Gastrocnemius medialis (tissue), 4 donors: ENCODE data around the gene GPC6. TPM values are rescaled to one million over a fixed set of nuclear protein-coding genes. Genes with fewer than 3 reads are reported as not detected.

ENCODE experiments used
- ATAC-seq, 2 donors: fragments of 150-250 bp; one replicate each; pipeline ENCODE4 v1.9.1; 2016
- DNase-seq, 2 donors: peaks; one replicate each; pipeline ENCODE4 v3.0.0-alpha.2; 2019
- H3K27ac ChIP-seq, 4 donors: fragments of 200-600 bp; sonication (generic); 1 replicate in 1 of 4; 2 replicates in 3 of 4; pipeline ENCODE4 v1.5.1; 2016 to 2018; ENCODE audit warnings: mild to moderate bottlenecking in 2 of 4, moderate library complexity in 1 of 4
- H3K27me3 ChIP-seq, 3 donors: fragments of 200-600 bp; sonication (generic) in 2 of 3; 1 replicate in 1 of 3; 2 replicates in 2 of 3; pipeline versions ENCODE4 v1.5.1 to v1.6.0; 2016 to 2019; ENCODE audit warnings: mild to moderate bottlenecking in 1 of 3, moderate library complexity in 1 of 3
- H3K36me3 ChIP-seq, 2 donors: fragments of 200-600 bp; sonication (generic) in 1 of 2; one replicate each; pipeline ENCODE4 v1.5.1; 2017 to 2018
- H3K4me1 ChIP-seq, 2 donors: fragments of 200-600 bp; sonication (generic) in 1 of 2; one replicate each; pipeline ENCODE4 v1.5.1; 2016 to 2017; ENCODE audit warnings: mild to moderate bottlenecking in 2 of 2
- H3K4me3 ChIP-seq, 4 donors: fragments of 200-600 bp; sonication (generic) in 3 of 4; 1 replicate in 1 of 4; 2 replicates in 3 of 4; pipeline ENCODE4 v1.5.1; 2016 to 2019; ENCODE audit warnings: mild to moderate bottlenecking in 2 of 4
- H3K9me3 ChIP-seq, 3 donors: fragments of 200-600 bp; sonication (generic) in 2 of 3; 1 replicate in 1 of 3; 2 replicates in 2 of 3; pipeline ENCODE4 v1.5.1; 2016 to 2019
- POLR2A ChIP-seq, 2 donors: fragments of 450-650 bp; IDR thresholded peaks; one replicate each; pipeline ENCODE4 v1.6.1; 2017; ENCODE audit warnings: antibody characterized with exemption in 2 of 2, mild to moderate bottlenecking in 2 of 2, moderate library complexity in 2 of 2
- in situ Hi-C, 4 donors: fragments of 200-750 bp; cut with MboI; loops; one replicate each; pipeline versions ENCODE4 v1.15.0 to v1.8.0; 2017; ENCODE audit warnings: low sequenced_read_pairs in 4 of 4
- intact Hi-C: fragments of 100-400 bp; cut with DNase I; formaldehyde crosslinking; loops from one replicate; pipeline ENCODE4 v1.15.1; 2023; ENCODE audit warnings: low total_unique reads
- total RNA-seq, 4 donors: library from RNA; depleted of rRNA; stranded (reverse); fragments of >200 nt; gene quantifications; one replicate each; pipeline versions ENCODE4 v1.1.0 to v1.2.3, GENCODE V29; 2016
- TF ChIP-seq, protein P1 (sequence below), 5 experiments: fragments of 450-650 bp in 3 of 5; fragments of 200-600 bp in 2 of 5; sonication (generic) in 2 of 5; IDR thresholded peaks in 4 of 5; conservative IDR thresholded peaks in 1 of 5; 1 replicate in 4 of 5; 2 replicates in 1 of 5; pipeline ENCODE4 v1.5.1; 2016 to 2019; ENCODE audit warnings: antibody characterized with exemption in 5 of 5, mild to moderate bottlenecking in 3 of 5, moderate library complexity in 3 of 5

Gene GPC6
- total RNA-seq, 4 donors from 2014 or later = 0.47 to 0.88 (median 0.59) TPM

DNA sequence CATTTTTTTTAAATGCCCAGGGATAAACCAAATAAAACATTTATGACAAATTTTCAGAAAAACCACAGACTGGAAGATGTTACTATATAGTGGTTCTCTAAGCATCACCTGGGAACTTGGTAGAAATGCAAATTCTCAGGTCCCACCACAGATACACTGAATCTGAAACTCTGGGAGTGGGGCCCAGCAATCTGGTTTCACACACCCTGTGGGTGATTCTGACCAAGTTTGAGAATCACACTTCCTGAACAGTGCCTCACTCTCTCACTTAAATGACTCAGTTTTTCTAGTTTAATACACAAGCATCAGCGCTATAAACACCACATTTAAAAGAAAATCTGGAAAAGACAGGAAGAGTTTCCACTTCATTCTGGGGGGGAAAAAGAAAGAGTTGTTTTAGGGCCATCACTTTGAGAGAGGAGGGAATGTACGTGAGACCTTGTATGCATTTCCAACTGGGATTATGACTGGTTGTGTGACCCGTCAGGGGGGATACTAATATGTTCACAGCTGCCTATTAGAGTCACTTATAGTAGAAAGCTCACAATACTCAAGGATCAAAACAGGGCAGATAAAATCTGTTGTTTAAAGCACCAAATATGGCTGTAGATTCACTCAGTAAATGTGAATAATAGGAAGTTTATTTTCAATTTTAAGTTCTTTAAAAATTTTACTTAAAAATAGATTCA, 567.7 kb downstream of the GPC6 start:
- H3K4me3 ChIP-seq = no peak overlapping the region
- ATAC-seq (no peak), DNase-seq (no peak)
- no peaks in the 10 kb centered on the region for H3K36me3 ChIP-seq
- H3K9me3 ChIP-seq = no peaks in the 10 kb centered on the region
- no peak overlapping the region for H3K27ac ChIP-seq
- in situ Hi-C loops = no loop called here
- H3K4me1 ChIP-seq = no peaks in the 10 kb centered on the region
- TF ChIP-seq, protein P1, sequence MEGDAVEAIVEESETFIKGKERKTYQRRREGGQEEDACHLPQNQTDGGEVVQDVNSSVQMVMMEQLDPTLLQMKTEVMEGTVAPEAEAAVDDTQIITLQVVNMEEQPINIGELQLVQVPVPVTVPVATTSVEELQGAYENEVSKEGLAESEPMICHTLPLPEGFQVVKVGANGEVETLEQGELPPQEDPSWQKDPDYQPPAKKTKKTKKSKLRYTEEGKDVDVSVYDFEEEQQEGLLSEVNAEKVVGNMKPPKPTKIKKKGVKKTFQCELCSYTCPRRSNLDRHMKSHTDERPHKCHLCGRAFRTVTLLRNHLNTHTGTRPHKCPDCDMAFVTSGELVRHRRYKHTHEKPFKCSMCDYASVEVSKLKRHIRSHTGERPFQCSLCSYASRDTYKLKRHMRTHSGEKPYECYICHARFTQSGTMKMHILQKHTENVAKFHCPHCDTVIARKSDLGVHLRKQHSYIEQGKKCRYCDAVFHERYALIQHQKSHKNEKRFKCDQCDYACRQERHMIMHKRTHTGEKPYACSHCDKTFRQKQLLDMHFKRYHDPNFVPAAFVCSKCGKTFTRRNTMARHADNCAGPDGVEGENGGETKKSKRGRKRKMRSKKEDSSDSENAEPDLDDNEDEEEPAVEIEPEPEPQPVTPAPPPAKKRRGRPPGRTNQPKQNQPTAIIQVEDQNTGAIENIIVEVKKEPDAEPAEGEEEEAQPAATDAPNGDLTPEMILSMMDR (IDR thresholded peaks at IDR 0.05 in 4 of 5, conservative IDR thresholded peaks at IDR 0.05 in 1 of 5) = no peak
- TF ChIP-seq POLR2A (IDR thresholded peaks at IDR 0.05) = no peak
- H3K27me3 ChIP-seq = no peaks in the 10 kb centered on the region
- intact Hi-C loops = no loop called here

DNA sequence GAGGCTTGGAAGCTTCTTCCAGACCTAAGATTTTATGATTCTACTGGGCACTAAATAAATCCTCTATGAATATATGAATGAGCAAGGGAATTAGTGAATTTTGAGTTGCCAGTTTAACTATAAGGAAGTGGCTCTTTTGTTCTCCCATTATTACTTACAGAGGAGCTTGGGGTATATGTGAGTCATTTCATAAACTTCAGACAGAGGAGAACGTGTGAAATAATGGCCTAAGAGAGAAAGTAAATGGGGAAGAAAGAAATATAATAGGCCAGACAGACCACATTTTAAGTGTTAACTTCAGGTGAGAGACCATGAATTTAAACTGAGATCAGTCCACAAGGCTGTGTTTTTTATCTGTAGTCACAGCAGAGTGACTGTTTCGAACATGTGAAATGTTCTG, 570.9 kb downstream of the GPC6 start:
- H3K27me3 ChIP-seq = no peaks in the 10 kb centered on the region
- in situ Hi-C loops = no loop called here
- H3K9me3 ChIP-seq = no peaks in the 10 kb centered on the region
- H3K4me1 ChIP-seq = no peaks in the 10 kb centered on the region
- intact Hi-C loops = no loop called here
- H3K36me3 ChIP-seq = no peaks in the 10 kb centered on the region
- H3K27ac ChIP-seq = no peak overlapping the region
- TF ChIP-seq POLR2A (IDR thresholded peaks at IDR 0.05) = no peak
- TF ChIP-seq, protein P1 (IDR thresholded peaks at IDR 0.05 in 4 of 5, conservative IDR thresholded peaks at IDR 0.05 in 1 of 5) = no peak
- ATAC-seq = no peak
- no peak overlapping the region for H3K4me3 ChIP-seq
- DNase-seq = no peak

DNA sequence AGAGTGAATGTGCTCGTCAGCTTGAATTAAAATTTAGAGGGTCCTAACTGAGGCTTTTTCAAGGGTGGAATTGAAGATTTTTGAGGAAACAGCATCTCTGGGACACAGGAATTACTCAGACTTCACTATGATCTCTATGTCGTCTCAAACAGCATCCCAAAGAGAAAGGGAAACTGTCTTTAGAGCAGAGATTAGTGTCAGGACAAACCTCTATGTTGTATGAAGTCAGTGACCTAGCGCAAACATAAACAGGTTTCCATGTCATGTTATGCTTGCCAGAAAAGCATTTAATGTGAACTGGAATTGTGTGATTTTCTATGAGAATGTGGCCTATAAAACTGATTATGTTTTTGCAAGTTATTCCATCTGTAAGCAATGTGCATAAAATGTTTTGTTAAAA, 573.7 kb downstream of the GPC6 start:
- TF ChIP-seq, protein P1 (IDR thresholded peaks at IDR 0.05 in 4 of 5, conservative IDR thresholded peaks at IDR 0.05 in 1 of 5) = no peak
- TF ChIP-seq POLR2A (IDR thresholded peaks at IDR 0.05) = no peak
- H3K4me3 ChIP-seq = no peak overlapping the region
- no peaks in the 10 kb centered on the region for H3K9me3 ChIP-seq
- H3K36me3 ChIP-seq = no peaks in the 10 kb centered on the region
- H3K4me1 ChIP-seq = no peaks in the 10 kb centered on the region
- no peaks in the 10 kb centered on the region for H3K27me3 ChIP-seq
- DNase-seq = no peak
- no peak for ATAC-seq
- intact Hi-C loops = no loop called here
- H3K27ac ChIP-seq = no peak overlapping the region
- in situ Hi-C loops = no loop called here

DNA sequence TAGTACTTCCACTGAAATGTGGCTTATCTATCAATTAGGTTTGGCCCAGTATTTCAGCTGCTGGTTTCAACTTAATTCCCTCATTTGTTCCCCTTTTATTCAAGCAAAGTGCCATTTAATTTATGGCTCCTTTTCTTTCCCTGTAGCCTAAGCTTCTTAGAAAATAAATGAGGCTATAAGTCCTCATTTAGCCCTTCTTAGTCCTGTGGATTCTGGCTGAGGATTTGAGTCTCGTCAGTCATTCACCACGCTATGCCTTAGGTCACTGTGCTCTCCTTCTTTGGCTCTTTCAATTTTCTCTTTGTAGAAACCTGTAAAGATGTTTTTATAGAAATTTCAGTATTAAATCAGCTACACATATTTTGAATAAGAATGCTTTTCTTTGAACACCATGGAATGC, 579.1 kb downstream of the GPC6 start:
- Histone ChIP-seq H3K27ac (no peak overlapping the region), H3K4me1 (no peaks in the 10 kb centered on the region), H3K9me3 (no peaks in the 10 kb centered on the region), H3K27me3 (no peaks in the 10 kb centered on the region), H3K36me3 (no peaks in the 10 kb centered on the region), H3K4me3 (no peak overlapping the region)
- TF ChIP-seq, protein P1 (IDR thresholded peaks at IDR 0.05 in 4 of 5, conservative IDR thresholded peaks at IDR 0.05 in 1 of 5) = no peak
- no peak for TF ChIP-seq POLR2A (IDR thresholded peaks at IDR 0.05)
- in situ Hi-C loops (no loop called here), intact Hi-C loops (no loop called here)
- DNase-seq (no peak), ATAC-seq (no peak)

DNA sequence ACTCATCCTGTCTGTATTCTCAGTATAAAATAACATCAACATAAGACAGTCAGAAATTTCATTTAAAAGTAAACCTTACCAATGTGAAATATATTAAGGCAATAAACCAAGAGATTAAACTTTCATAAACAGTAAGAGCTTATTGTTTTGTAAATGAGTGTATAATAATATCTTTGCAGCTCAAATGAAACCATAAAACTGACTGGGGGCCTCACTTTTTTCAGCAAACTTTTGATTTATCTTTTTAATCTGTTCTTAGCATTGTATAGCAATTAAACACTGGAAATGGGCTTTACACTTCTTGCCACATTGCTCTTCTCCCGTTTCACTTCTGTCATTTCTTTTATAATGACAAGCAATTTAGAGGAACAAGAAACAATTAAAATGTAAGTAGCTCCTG, 580.3 kb downstream of the GPC6 start:
- intact Hi-C loops = no loop called here
- TF ChIP-seq, protein P1 (IDR thresholded peaks at IDR 0.05 in 4 of 5, conservative IDR thresholded peaks at IDR 0.05 in 1 of 5) = no peak
- no peak for TF ChIP-seq POLR2A (IDR thresholded peaks at IDR 0.05)
- in situ Hi-C loops = no loop called here

More for the DNA sequence above, 580.3 kb downstream of the GPC6 start:
- H3K27ac ChIP-seq = no peak overlapping the region
- DNase-seq (no peak), ATAC-seq (no peak)
- H3K4me1 ChIP-seq = no peaks in the 10 kb centered on the region
- no peak overlapping the region for H3K4me3 ChIP-seq
- H3K27me3 ChIP-seq = no peaks in the 10 kb centered on the region
- no peaks in the 10 kb centered on the region for H3K36me3 ChIP-seq
- H3K9me3 ChIP-seq = no peaks in the 10 kb centered on the region
